Pancreas (tissue), 10 donors: ENCODE results near the gene ZNF836. TPM values are rescaled to one million over a fixed set of nuclear protein-coding genes. Genes with fewer than 3 reads are reported as not detected.
"Not testable (repeated sequence)": the region's sequence is repeated elsewhere in the genome, so short reads cannot be mapped to it uniquely, and the experiment has no call there.

Source experiments
- ATAC-seq, 4 donors: fragments of 200-7000 bp; cut with Tn5 transposase; one replicate each; pipeline versions ENCODE4 v1.8.0 to v1.9.1; 2020; ENCODE audit warnings: mild to moderate bottlenecking in 4 of 4, moderate library complexity in 4 of 4
- DNase-seq, 6 donors: peaks; one replicate each; pipeline ENCODE4 v3.0.0-alpha.2; 2020
- FAIRE-seq: peaks from 2 replicates; lab custom pipeline; 2012; peaks lifted over from hg19 to GRCh38; lab: Jason Lieb, UNC
- H3K27ac ChIP-seq, 4 donors: fragments of 200-600 bp; sonication (generic); 1 replicate in 3 of 4; 2 replicates in 1 of 4; pipeline versions ENCODE4 v1.5.0 to v1.8.0; 2020
- H3K27me3 ChIP-seq, 4 donors: fragments of 200-600 bp; one replicate each; pipeline ENCODE4 v1.8.0; 2021
- H3K36me3 ChIP-seq, 3 donors: fragments of 200-600 bp; sonication (generic) in 1 of 3; one replicate each; pipeline versions ENCODE4 v1.5.0 to v1.8.0; 2020 to 2021
- H3K4me1 ChIP-seq, 3 donors: fragments of 200-600 bp; one replicate each; pipeline ENCODE4 v1.8.0; 2021
- H3K4me3 ChIP-seq, 4 donors: fragments of 200-600 bp; sonication (generic) in 2 of 4; one replicate each; pipeline versions ENCODE4 v1.5.0 to v1.8.0; 2020 to 2021
- H3K9me3 ChIP-seq, 4 donors: fragments of 200-600 bp; one replicate each; pipeline ENCODE4 v1.8.0; 2021
- CTCF ChIP-seq, 4 donors: fragments of 200-600 bp; sonication (generic) in 3 of 4; IDR thresholded peaks; one replicate each; pipeline versions ENCODE4 v1.5.0 to v1.8.0; 2021; ENCODE audit warnings: antibody characterized with exemption in 4 of 4
- WGBS, 2 donors: extraction: QIAGEN DNeasy Blood & Tissue Kit; methylation state at CpG; one replicate each; pipeline ENCODE4 v1.1.7; 2013; 5-methylcytosine and 5-hydroxymethylcytosine counted together
- intact Hi-C, 3 donors: fragments of 100-400 bp; cut with DNase I; formaldehyde crosslinking; loops; one replicate each; pipeline versions ENCODE4 v1.11.1 to v1.14.2; 2022
- polyA plus RNA-seq, 2 donors: library from polyadenylated mRNA; stranded (reverse); fragments of 200-250 nt; gene quantifications; one replicate each; pipeline ENCODE4 v1.2.3, GENCODE V29; 2013
- total RNA-seq, 6 donors: library from RNA; stranded (reverse); fragmentation: NEBNext Ultra II Directional in 4 of 6; extraction: Animal tissue kit (Norgen Biotek cat#: 25700) in 4 of 6; gene quantifications; one replicate each; pipeline versions ENCODE4 v1.2.1 to v1.2.4, GENCODE V29; 2021 to 2023
- donor health status: healthy with polysubstance abuse.
- donor health status: DM: no; HTN: no; CAD: no; lungs with moderate emphysema.
- donor health status: DM: no; HTN: no; CAD: no.
- donor health status: control.
- donor health status: control.
- donor health status: Bipolar disorder and iron deficiency.
- donor health status: DM: yes; HTN: yes; CAD: no.
- donor health status: DM: no; HTN: no; CAD: no.
- donor health status: DM: no; HTN: no; CAD: no.
- donor health status: DM: yes; HTN: yes; CAD: no.

Gene ZNF836
- total and polyA plus RNA-seq, 8 donors: 2.0 to 9.2 (median 6.8) TPM

DNA sequence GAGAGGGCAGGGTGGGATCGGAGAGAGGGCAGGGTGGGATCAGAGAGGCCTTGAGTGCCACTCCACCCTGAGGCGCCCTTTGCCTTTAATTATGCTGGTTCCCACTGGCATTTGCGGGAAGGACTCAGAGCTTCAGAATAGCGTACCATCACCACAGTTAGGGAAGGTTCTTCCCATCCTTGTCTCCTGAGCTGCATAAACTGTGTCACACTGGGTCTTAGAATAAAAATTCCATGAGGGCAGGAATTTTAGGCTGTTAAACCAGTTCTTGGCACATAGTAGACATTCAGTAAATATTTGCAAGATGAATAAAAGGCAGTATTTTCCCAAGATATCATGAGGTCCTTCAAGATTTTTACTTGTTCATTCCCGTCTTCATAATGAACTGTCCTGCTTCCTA lies 42.8 kb upstream of the ZNF836 start:
- no peaks in the 10 kb centered on the region for H3K4me1 ChIP-seq
- ATAC-seq (no peak), FAIRE-seq (no peak), DNase-seq (no peak)
- TF ChIP-seq CTCF (IDR thresholded peaks at IDR 0.05): no peak
- no peak overlapping the region for H3K4me3 ChIP-seq
- H3K27ac ChIP-seq: no peak overlapping the region
- peaks cover 7 to 94% (median 71%) of the 10 kb centered on the region in 3 donors for H3K36me3 ChIP-seq
- 93 to 95% methylated on average over 5 of the region's 5 CpGs for WGBS, 2 donors
- H3K9me3 ChIP-seq: no peaks in the 10 kb centered on the region
- H3K27me3 ChIP-seq: no peaks in the 10 kb centered on the region
- intact Hi-C loops: no loop called here

GRCh38 chr19:52212572-52213255 lies 41.3 kb upstream of the ZNF836 start:
- no peak overlapping the region for H3K27ac ChIP-seq
- H3K9me3 ChIP-seq: no peaks in the 10 kb centered on the region
- H3K27me3 ChIP-seq: no peaks in the 10 kb centered on the region
- H3K4me1 ChIP-seq: no peaks in the 10 kb centered on the region
- WGBS, 2 donors: 95 to 99% methylated on average over 25 of the region's 25 CpGs
- FAIRE-seq: no peak
- intact Hi-C loops: no loop called here
- H3K4me3 ChIP-seq: no peak overlapping the region
- H3K36me3 ChIP-seq: peaks cover 7 to 79% (median 61%) of the 10 kb centered on the region in 3 donors
- no peak for TF ChIP-seq CTCF (IDR thresholded peaks at IDR 0.05)
- no peak for DNase-seq
- ATAC-seq: no peak

GRCh38 chr19:52211926-52212571 lies 40.6 kb upstream of the ZNF836 start:
- intact Hi-C loops: no loop called here
- FAIRE-seq: no peak
- Histone ChIP-seq H3K4me1 (no peaks in the 10 kb centered on the region), H3K4me3 (no peak overlapping the region), H3K27ac (no peak overlapping the region), H3K27me3 (no peaks in the 10 kb centered on the region), H3K36me3 (peaks cover 7 to 79% (median 54%) of the 10 kb centered on the region in 3 donors), H3K9me3 (no peaks in the 10 kb centered on the region)
- ATAC-seq: no peak
- TF ChIP-seq CTCF (IDR thresholded peaks at IDR 0.05): no peak
- WGBS, 2 donors: 88 to 92% methylated on average over 11 of the region's 11 CpGs
- DNase-seq: no peak

DNA sequence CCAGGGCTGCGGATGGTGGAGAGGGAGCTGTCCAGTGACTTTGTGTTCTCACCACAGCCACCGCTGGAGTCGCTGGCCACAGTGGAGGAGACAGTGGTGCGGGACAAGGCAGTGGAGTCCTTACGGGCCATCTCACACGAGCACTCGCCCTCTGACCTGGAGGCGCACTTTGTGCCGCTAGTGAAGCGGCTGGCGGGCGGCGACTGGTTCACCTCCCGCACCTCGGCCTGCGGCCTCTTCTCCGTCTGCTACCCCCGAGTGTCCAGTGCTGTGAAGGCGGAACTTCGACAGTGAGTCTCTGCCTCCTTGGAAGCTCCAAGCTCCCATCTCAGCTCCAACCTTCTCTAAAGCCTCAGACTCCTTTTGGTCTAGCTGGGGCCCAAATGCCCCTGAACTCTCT lies 39.8 kb upstream of the ZNF836 start:
- no peak overlapping the region for H3K27ac ChIP-seq
- 95 to 96% methylated on average over 20 of the region's 20 CpGs for WGBS, 2 donors
- H3K27me3 ChIP-seq: no peaks in the 10 kb centered on the region
- no peak for DNase-seq
- H3K9me3 ChIP-seq: no peaks in the 10 kb centered on the region
- no peak for FAIRE-seq
- intact Hi-C loops: no loop called here
- H3K4me3 ChIP-seq: no peak overlapping the region
- H3K4me1 ChIP-seq: no peaks in the 10 kb centered on the region
- no peak for ATAC-seq
- no peak for TF ChIP-seq CTCF (IDR thresholded peaks at IDR 0.05)
- H3K36me3 ChIP-seq: peaks cover 7 to 78% (median 45%) of the 10 kb centered on the region in 3 donors

DNA sequence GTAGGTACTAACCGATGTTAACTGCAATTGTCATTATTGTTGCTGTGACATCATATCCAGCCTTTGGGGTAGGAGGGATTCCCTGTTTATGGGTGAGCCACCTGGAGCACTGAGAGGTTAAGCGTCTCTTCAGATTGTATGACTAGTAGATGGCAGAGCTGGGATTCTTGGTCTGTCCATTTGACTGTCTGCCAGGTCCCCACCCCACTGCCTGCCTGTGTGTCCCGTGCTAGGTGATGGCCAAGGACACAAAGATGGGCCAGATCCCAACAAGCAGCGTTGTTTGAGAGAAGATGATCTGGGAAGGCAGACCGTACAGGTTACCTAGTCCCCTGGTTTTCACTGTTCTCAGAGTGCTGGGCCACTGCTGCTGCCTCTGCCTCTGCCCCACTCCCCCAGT lies 35.1 kb upstream of the ZNF836 start:
- intact Hi-C loops: no loop called here
- Histone ChIP-seq H3K4me3 (no peak overlapping the region), H3K9me3 (no peaks in the 10 kb centered on the region), H3K36me3 (peaks cover 4 to 66% (median 6%) of the 10 kb centered on the region in 3 donors), H3K27me3 (no peaks in the 10 kb centered on the region), H3K4me1 (no peaks in the 10 kb centered on the region), H3K27ac (no peak overlapping the region)
- no peak for ATAC-seq
- FAIRE-seq: no peak
- no peak for DNase-seq
- no peak for TF ChIP-seq CTCF (IDR thresholded peaks at IDR 0.05)
- WGBS, 2 donors: 73 to 75% methylated on average over 5 of the region's 5 CpGs

- H3K27me3 ChIP-seq, H3K4me3 ChIP-seq, H3K4me1 ChIP-seq, intact Hi-C loops, H3K9me3 ChIP-seq, FAIRE-seq, DNase-seq, H3K27ac ChIP-seq, ATAC-seq: not testable (repeated sequence)
- H3K36me3 ChIP-seq: peaks cover 0 to 35% (median 4%) of the 10 kb centered on the region in 3 donors
- WGBS, 2 donors: 63 to 65% methylated on average over 17 of the region's 17 CpGs
Observed at GRCh38 chr19:52200755-52201391, 29.5 kb upstream of the ZNF836 start.
